Left colon (tissue), 2 donors: ENCODE data around the gene FAM180B. TPM values are rescaled to one million over a fixed set of nuclear protein-coding genes. Genes with fewer than 3 reads are reported as not detected.

ENCODE experiments used
- ATAC-seq: fragments of 200-7000 bp; cut with Tn5 transposase; one replicate; pipeline ENCODE4 v1.9.1; 2020; ENCODE audit warnings: mild to moderate bottlenecking, moderate library complexity
- DNase-seq, 2 donors: peaks; one replicate each; pipeline ENCODE4 v3.0.0-alpha.2; 2020
- intact Hi-C, 2 donors: fragments of 100-400 bp; cut with DNase I in 1 of 2; cut with micrococcal nuclease in 1 of 2; formaldehyde crosslinking; loops; one replicate each; pipeline versions ENCODE4 v1.11.2 to v1.14.0; 2022; cut with DNase I, micrococcal nuclease
- total RNA-seq, 2 donors: library from RNA; stranded (reverse); fragmentation: NEBNext Ultra II Directional; extraction: Animal tissue kit (Norgen Biotek cat#: 25700); gene quantifications; one replicate each; pipeline ENCODE4 v1.2.1, GENCODE V29; 2021
- donor health status: DM: no; HTN: no; CAD: no.
- donor health status: DM: yes; HTN: yes; CAD: no.

FAM180B gene
- total RNA-seq, 2 donors from 2014 or later = 0.42 TPM; not detected in 1

DNA sequence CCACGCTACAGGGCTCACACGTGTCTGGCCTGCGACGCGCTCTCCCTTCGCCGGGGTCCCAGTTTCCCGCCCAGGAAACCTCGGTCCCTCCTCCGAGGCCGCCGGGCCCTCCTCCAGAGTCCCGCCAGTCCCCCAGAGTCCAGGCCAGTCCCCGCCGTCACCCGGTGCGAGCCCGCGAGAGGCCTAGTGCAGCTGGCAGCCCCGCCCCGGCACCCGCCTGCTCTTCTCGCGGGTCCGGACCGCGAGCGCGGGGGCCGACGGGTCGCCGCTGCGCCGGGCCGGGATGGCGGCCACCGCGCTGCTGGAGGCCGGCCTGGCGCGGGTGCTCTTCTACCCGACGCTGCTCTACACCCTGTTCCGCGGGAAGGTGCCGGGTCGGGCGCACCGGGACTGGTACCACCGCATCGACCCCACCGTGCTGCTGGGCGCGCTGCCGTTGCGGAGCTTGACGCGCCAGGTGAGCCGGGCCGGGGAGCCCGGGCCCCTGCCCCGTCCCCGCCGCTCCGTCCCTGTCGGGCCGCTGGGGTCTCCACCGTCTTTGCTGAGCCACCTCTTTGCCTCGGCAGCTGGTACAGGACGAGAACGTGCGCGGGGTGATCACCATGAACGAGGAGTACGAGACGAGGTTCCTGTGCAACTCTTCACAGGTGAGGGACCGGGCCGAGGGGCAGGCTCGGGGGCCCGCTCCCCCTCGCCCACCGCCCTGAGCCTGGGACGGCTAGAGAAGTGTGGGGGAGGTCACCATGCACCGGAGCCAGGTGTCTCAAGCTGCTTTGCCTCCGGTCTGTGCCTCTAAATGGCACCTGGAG, 20.9 kb upstream of the FAM180B start, which contains the start of gene PTPMT1:
Gene PTPMT1, plus strand, starts transcription at position 260 of the 809 bp plus-strand sequence. Its CDS starts 24 bp downstream, at position 284.
- intact Hi-C loops = no loop called here
- ATAC-seq (peak; percentile 97), DNase-seq (peak; percentile 79 to 85)

- intact Hi-C loops = no loop called here
- DNase-seq (peak in 1 of 2 donors; percentile 40), ATAC-seq (peak; percentile 50)
Observed at GRCh38 chr11:47566149-47566698, 20.3 kb upstream of the FAM180B start.

GRCh38 chr11:47569646-47570045, 16.8 kb upstream of the FAM180B start:
- ATAC-seq (no peak), DNase-seq (no peak)
- intact Hi-C loops = no loop called here

DNA sequence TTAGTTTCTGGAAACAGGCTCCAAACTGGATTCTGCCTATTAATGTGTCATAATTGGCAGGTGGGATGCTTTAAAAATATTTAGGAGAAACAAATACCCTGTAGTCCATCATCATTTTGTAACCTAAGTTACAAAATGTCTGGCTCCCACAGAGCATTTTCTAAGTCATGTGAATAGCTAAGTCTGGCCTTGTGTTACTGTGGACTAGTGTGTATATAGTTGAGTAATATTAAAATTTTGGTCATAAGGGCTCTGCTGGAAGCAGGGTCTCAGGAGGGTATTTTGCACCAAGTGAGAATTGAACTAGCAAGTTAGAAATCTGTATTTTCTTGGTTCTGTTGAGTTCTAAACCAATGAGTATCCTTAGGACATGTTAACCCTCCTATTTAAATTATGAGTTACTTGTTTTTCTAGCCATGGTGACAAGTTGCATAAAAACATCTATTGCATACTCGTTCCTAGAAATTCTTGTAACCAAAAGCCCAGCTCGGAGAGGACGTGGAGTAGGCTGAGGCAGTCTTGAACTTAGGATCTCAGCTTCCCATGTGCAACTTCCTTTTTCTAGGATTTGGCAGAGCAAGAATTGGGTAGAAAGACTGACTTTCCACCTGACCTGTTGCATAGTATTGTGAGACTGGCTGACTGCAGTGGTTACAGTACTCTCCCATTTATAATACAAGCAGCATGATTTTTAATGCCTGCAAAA, 15.7 kb upstream of the FAM180B start:
- ATAC-seq (no peak), DNase-seq (no peak)
- intact Hi-C loops = no loop called here

GRCh38 chr11:47571357-47571729, 15.1 kb upstream of the FAM180B start:
- intact Hi-C loops = no loop called here
- no peak for ATAC-seq
- DNase-seq = no peak

GRCh38 chr11:47571895-47572294, 14.6 kb upstream of the FAM180B start:
- intact Hi-C loops = no loop called here
- DNase-seq = no peak
- ATAC-seq = no peak

DNA sequence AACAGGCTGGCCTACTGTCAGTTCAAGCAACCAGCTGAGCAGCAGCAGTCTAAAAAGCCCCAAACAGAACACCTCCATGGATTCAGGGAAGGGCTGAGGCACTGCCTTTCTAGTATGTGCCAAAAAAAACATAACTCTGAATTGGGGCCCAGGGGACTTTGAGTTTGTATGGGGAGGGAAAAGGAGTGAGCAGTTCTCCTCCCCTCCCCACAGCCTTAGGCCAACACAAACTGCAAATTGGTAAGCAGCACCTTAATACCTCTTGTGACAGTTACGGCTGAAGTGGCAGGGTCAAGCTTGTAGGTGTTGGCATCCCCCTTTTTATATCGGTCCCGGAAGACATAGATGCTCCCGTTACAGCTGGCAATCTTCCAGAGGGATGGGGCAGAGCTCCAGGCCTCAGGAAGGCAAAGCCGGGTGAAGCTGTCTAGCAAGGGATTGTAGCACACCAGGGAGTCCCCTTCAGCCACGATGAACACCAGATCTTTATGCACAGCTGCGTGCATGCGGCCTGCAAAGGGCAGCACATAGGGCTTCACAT, 13.7 kb upstream of the FAM180B start:
- ATAC-seq (no peak), DNase-seq (no peak)
- intact Hi-C loops = no loop called here

DNA sequence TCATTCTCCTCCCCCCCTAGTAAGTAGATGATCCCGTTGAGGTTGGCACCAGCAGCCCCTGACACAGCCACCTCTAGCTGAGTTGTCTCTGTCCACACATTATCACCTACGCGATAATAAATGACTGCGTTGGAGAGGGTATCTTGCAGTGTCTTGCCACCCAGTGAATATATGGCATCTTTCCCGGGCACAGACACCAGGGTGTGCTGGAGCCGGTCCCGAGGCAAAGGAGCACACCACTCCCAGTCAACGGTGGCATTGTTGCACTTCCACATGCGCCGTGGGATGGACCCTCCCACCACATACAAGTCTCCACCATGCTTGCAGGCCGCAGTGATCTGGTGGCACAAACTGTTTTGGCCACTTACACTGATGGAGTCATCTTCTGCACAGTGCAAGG, 13.2 kb upstream of the FAM180B start:
- ATAC-seq (no peak), DNase-seq (no peak)
- intact Hi-C loops = no loop called here

GRCh38 chr11:47577460-47578041, 8.9 kb upstream of the FAM180B start:
- intact Hi-C loops = no loop called here

DNA sequence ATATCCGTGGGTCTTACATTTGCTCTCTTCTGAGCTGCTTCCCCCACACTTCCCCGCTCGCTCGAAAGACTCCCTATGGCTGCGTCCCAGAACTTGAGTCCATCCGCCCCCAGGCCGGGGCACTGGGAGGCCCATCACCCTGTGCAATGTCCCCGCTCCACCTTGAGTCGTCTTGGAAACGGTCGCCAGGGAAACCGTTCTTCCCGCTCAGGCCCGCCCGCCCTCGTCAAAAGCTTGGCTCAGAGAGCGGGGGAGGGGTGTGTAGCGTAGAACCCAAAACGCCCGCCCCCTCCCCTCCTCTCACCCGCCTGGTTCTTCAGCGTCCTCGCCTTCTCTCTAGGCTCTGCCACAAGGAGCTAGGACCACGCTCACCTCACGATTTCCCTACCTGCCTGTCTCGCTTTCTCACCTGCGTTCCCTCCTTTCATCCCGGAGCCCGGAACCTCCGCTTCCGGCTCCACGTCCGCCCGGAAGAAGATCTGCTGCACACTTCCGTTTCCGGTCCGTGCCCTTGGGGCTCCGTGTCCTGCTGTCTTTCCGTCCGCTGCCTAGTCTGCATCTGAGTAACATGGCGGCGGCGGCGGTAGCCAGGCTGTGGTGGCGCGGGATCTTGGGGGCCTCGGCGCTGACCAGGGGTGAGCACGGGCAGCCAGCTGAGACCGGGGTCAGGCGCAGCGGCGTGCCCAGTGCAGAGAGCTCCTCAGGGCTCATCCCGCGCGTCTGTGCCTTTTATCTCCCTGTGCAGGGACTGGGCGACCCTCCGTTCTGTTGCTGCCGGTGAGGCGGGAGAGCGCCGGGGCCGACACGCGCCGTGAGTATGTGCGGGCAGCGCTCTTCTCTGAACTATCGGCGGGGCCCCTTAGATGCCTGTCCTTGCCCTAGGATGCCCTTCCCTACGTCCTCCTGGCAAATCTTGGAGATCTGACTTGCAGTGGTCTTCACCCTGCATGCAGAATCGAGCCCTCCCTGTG, 7.7 kb upstream of the FAM180B start, which contains the start of the genes KBTBD4 and NDUFS3:
Gene KBTBD4, minus strand, starts transcription at position 447 of the 971 bp plus-strand sequence. Its CDS starts 19 bp downstream, at position 428.
Gene NDUFS3, plus strand, starts transcription at position 551 of the 971 bp plus-strand sequence. Its CDS starts 18 bp downstream, at position 569.
- DNase-seq = peak; percentile 91 to 94
- intact Hi-C loops = no loop called here
- peak; percentile 95 for ATAC-seq

More at GRCh38 chr11:47577460-47578041, 8.9 kb upstream of the FAM180B start:
- no peak for DNase-seq
- ATAC-seq = no peak

DNA sequence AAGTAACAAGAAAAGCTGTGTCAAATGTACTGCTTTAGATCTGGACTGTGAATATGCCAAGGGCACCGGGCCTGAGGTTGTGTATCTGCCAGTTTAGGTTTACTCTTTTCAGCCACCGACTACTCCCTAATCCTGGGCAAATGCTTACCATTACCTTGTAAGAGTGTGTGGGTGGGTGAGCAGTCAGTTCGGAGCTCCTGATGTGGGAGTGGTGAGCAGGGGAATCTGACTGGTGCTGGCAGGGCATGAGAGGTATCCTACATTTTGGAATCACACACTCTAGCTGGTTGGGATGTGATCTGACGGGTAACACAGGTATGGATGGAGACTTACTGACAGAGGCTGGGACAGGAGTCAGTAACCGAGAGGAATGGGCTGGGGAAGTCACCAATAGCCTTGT, 2.6 kb upstream of the FAM180B start:
- ATAC-seq (no peak), DNase-seq (no peak)
- intact Hi-C loops = no loop called here

DNA sequence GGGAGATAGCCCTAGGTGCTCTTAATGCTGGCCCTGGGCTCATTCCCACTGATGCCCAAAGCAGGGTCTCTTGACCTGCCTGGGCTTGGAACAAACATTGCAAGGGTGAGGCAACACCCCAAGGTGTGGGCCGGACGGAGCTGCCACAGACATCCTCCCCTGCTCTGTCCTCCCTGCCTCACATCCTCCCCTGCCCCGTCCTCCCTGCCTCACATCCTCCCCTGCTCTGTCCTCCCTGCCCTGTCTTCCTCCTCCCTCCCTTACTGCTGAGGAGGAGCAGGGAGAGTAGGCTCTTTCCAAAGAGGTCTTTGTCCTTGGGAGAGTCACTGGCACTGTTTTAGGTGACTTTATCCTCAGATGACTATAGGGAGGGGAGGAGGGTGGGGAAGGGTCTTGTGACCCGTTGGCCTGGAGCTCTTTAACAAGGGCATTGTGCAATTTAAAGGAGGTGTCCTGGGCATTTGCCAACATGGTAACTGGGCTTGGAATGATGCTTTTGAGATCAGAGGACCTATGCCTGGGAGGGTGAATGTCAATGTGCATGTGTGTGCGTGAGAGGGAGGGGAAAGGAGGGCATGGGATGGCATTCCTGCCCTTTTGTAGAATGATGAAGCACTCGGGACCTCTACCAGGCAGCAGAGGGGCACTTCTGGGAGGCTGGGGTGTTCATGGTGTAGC, 700 bp downstream of the FAM180B start:
- no peak for DNase-seq
- intact Hi-C loops = no loop called here
- no peak for ATAC-seq

- ATAC-seq (peak; percentile 7), DNase-seq (peak; percentile 36 to 47)
- intact Hi-C loops = no loop called here
Observed at GRCh38 chr11:47587723-47588326, 1.3 kb downstream of the FAM180B start.

DNA sequence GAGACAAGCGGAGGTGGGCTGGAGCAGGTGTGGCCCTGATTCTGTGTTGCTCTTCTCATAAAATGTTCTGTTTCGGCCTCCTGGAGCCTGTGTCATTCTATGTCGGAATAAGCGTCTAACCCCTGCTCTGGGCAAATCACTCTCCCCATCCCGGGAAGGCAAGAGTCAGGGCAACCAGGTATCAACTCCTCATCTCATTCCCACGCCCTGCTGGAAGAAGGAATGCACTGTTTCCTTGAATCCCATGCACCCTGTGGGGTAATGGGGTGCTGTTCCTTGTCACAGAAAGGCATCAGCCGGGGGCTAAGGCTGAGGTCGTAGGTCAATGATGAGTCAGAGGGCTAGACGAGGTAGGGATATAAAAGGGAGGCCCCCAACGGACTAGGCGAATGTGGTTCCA, 2.6 kb downstream of the FAM180B start:
- DNase-seq (no peak), ATAC-seq (no peak)
- intact Hi-C loops = no loop called here

GRCh38 chr11:47589584-47589976, 3.1 kb downstream of the FAM180B start:
- ATAC-seq (peak; percentile 53), DNase-seq (peak in 1 of 2 donors; percentile 25)
- intact Hi-C loops = no loop called here

- ATAC-seq (no peak), DNase-seq (no peak)
- intact Hi-C loops = no loop called here
Observed at GRCh38 chr11:47589977-47590861, 3.7 kb downstream of the FAM180B start.
